K562 (cell line): ENCODE results near the gene CLHC1. TPM values are rescaled to one million over a fixed set of nuclear protein-coding genes. Genes with fewer than 3 reads are reported as not detected.

ENCODE experiments used
- ATF3 ChIP-seq, 2 experiments: fragments of 450-650 bp in 1 of 2; sonication (generic) in 1 of 2; formaldehyde crosslinking in 1 of 2; IDR thresholded peaks in 1 of 2; conservative IDR thresholded peaks in 1 of 2; 2 replicates each; pipeline versions ENCODE4 v1.6.1 to v1.8.1; 2016 to 2023; ENCODE audit warnings: mild to moderate bottlenecking in 2 of 2, moderate library complexity in 2 of 2, inconsistent platforms in 1 of 2, missing genetic modification reagents in 1 of 2
- CBFB ChIP-seq: sonication (generic); formaldehyde crosslinking; IDR thresholded peaks from 2 replicates; pipeline ENCODE4 v1.4.0; 2020; ENCODE audit warnings: mild to moderate bottlenecking, missing genetic modification reagents
- CBX3 ChIP-seq, 2 experiments: IDR thresholded peaks; 1 replicate in 1 of 2; 2 replicates in 1 of 2; pipeline ENCODE4 v1.6.1; 2012; ENCODE audit warnings: inconsistent platforms in 2 of 2, low read length in 2 of 2, borderline replicate concordance in 1 of 2, control low read depth in 1 of 2
- MAFF ChIP-seq: IDR thresholded peaks from 2 replicates; pipeline ENCODE4 v1.6.1; 2012; ENCODE audit warnings: low read length, improper control_type of control experiment
- MAFG ChIP-seq: fragments of 450-650 bp; conservative IDR thresholded peaks from 2 replicates; pipeline ENCODE4 v1.6.1; 2016; ENCODE audit warnings: missing genetic modification characterization, missing compliant biosample characterization
- NCOA2 ChIP-seq, 2 experiments: fragments of 450-650 bp; IDR thresholded peaks; 2 replicates each; pipeline ENCODE4 v1.6.1; 2018; ENCODE audit warnings: mild to moderate bottlenecking in 2 of 2, moderate library complexity in 1 of 2; ENCODE audit not compliant: partially characterized antibody in 2 of 2
- NFE2 ChIP-seq: IDR thresholded peaks from 2 replicates; pipeline ENCODE4 v1.6.1; 2014; ENCODE audit warnings: antibody characterized with exemption, low read depth
- PCBP2 ChIP-seq: fragments of 200-400 bp; formaldehyde crosslinking; IDR thresholded peaks from 2 replicates; pipeline ENCODE4 v1.6.1; 2018; ENCODE audit warnings: low read length, low read depth, mild to moderate bottlenecking, moderate library complexity; ENCODE audit not compliant: poor library complexity, severe bottlenecking
- POU5F1 ChIP-seq: fragments of 150-350 bp; IDR thresholded peaks from 2 replicates; pipeline ENCODE4 v1.6.1; 2014; ENCODE audit warnings: borderline replicate concordance, low read length, low read depth, mild to moderate bottlenecking; ENCODE audit not compliant: partially characterized antibody
- RAD51 ChIP-seq: fragments of 450-650 bp; IDR thresholded peaks from 2 replicates; pipeline ENCODE4 v1.7.1; 2016; ENCODE audit warnings: low read depth, mild to moderate bottlenecking, borderline replicate concordance
- RNF2 ChIP-seq: sonication (generic); IDR thresholded peaks from 2 replicates; pipeline ENCODE4 v1.6.1; 2016
- SMAD4 ChIP-seq: fragments of 250-450 bp; sonication (Bioruptor Pico); conservative IDR thresholded peaks from 2 replicates; pipeline ENCODE4 v1.8.0; 2021; ENCODE audit warnings: inconsistent platforms, mild to moderate bottlenecking, moderate library complexity
- SOX6 ChIP-seq: fragments of 450-650 bp; IDR thresholded peaks from 2 replicates; pipeline ENCODE4 v1.6.1; 2014; ENCODE audit warnings: mild to moderate bottlenecking
- WHSC1 ChIP-seq: IDR thresholded peaks from one replicate; pipeline ENCODE4 v1.6.1; 2012; ENCODE audit warnings: low read length, control low read depth, inconsistent platforms
- ZFP36 ChIP-seq: fragments of 150-350 bp; IDR thresholded peaks from 2 replicates; pipeline ENCODE4 v1.6.1; 2018; ENCODE audit warnings: low read length, low read depth; ENCODE audit not compliant: partially characterized antibody
- ZNF316 ChIP-seq: fragments of 450-650 bp; IDR thresholded peaks from 2 replicates; pipeline ENCODE4 v1.6.1; 2016
- ZNF445 ChIP-seq: fragments of 250-450 bp; sonication (Bioruptor Pico); IDR thresholded peaks from 2 replicates; pipeline ENCODE4 v1.4.0; 2020; ENCODE audit warnings: low read depth, mild to moderate bottlenecking, moderate library complexity
- ZNF583 ChIP-seq: fragments of 250-450 bp; sonication (Bioruptor Pico); IDR thresholded peaks from 2 replicates; pipeline ENCODE4 v1.4.0; 2020
- ZNF644 ChIP-seq: fragments of 200-800 bp; sonication (Bioruptor generic); IDR thresholded peaks from 2 replicates; pipeline ENCODE4 v1.6.1; 2016; ENCODE audit warnings: low read depth, missing genetic modification characterization, missing compliant biosample characterization
- ZNF668 ChIP-seq: fragments of 250-450 bp; sonication (Bioruptor Pico); IDR thresholded peaks from 2 replicates; pipeline ENCODE4 v1.8.0; 2022; ENCODE audit warnings: mild to moderate bottlenecking, inconsistent platforms
- polyA plus RNA-seq, 8 experiments: library from polyadenylated mRNA; depleted of rRNA in 4 of 8; stranded (reverse) in 5 of 8; unstranded in 3 of 8; fragments of >200 nt; fragmentation: Nextera tagmentation in 2 of 8; fragmentation: Illumina TruSeq in 1 of 8; extraction: Ambion mirVana in 2 of 8; extraction: Trizol in 1 of 8; gene quantifications; 2 replicates each; pipeline versions ENCODE4 v1.2.1 to v1.2.3, GENCODE V29; 2011 to 2014; ENCODE audit warnings: inconsistent platforms in 1 of 8, missing spikeins in 1 of 8
- total RNA-seq, 7 experiments: library from RNA; depleted of rRNA in 6 of 7; stranded (reverse); fragments of >200 nt in 6 of 7; fragmentation: Illumina TruSeq in 2 of 7; extraction: Trizol in 2 of 7; gene quantifications; 2 replicates each; pipeline versions ENCODE4 v1.2.1 to v1.2.3, GENCODE V29; 2011 to 2021; ENCODE audit warnings: low replicate concordance in 1 of 7
- TF ChIP-seq, protein P1 (sequence below): fragments of 450-650 bp; IDR thresholded peaks from 2 replicates; pipeline ENCODE4 v1.6.1; 2016
- TF ChIP-seq, protein P2 (sequence below): fragments of 200-800 bp; sonication (Bioruptor generic); IDR thresholded peaks from 2 replicates; pipeline ENCODE4 v1.6.1; 2017; ENCODE audit warnings: missing genetic modification characterization, missing compliant biosample characterization

CLHC1 gene
- total and polyA plus RNA-seq, 9 of the 15 experiments (the other 6 are each of a cell fraction or from before 2014, with no cell fraction given): 3.7 to 14.3 (median 8.6) TPM

- TF ChIP-seq ZNF668 (CRISPR knock-in tag): no peak
- peak; percentile 35; the same call in 1 of the 2 replicates for TF ChIP-seq MAFG (tag)
- no peak for TF ChIP-seq WHSC1
- TF ChIP-seq POU5F1: no peak
- no peak for TF ChIP-seq ZNF583 (CRISPR knock-in tag)
- no peak for TF ChIP-seq RAD51
- TF ChIP-seq SMAD4 (CRISPR knock-in tag): no peak
- TF ChIP-seq SOX6: no peak
- no peak for TF ChIP-seq CBX3 (IDR thresholded peaks at IDR 0.05; ENCODE audit: borderline replicate concordance in 1 of 2, low read length in 2 of 2)
- no peak for TF ChIP-seq ZFP36
- TF ChIP-seq NFE2: no peak
- TF ChIP-seq RNF2: no peak
- TF ChIP-seq ZNF445: no peak
- no peak for TF ChIP-seq ZNF644 (tag)
- TF ChIP-seq CBFB (CRISPR knock-in tag): no peak
- no peak for TF ChIP-seq NCOA2 (IDR thresholded peaks at IDR 0.05; ENCODE audit: partially characterized antibody in 2 of 2)
- TF ChIP-seq, protein P1, sequence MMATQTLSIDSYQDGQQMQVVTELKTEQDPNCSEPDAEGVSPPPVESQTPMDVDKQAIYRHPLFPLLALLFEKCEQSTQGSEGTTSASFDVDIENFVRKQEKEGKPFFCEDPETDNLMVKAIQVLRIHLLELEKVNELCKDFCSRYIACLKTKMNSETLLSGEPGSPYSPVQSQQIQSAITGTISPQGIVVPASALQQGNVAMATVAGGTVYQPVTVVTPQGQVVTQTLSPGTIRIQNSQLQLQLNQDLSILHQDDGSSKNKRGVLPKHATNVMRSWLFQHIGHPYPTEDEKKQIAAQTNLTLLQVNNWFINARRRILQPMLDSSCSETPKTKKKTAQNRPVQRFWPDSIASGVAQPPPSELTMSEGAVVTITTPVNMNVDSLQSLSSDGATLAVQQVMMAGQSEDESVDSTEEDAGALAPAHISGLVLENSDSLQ: no peak
- no peak for TF ChIP-seq PCBP2
- TF ChIP-seq ZNF316: peak; percentile 89
- no peak for TF ChIP-seq ATF3 (IDR thresholded peaks at IDR 0.05)
- no peak for TF ChIP-seq ATF3 (CRISPR knock-in tag; conservative IDR thresholded peaks at IDR 0.05)
- TF ChIP-seq, protein P2, sequence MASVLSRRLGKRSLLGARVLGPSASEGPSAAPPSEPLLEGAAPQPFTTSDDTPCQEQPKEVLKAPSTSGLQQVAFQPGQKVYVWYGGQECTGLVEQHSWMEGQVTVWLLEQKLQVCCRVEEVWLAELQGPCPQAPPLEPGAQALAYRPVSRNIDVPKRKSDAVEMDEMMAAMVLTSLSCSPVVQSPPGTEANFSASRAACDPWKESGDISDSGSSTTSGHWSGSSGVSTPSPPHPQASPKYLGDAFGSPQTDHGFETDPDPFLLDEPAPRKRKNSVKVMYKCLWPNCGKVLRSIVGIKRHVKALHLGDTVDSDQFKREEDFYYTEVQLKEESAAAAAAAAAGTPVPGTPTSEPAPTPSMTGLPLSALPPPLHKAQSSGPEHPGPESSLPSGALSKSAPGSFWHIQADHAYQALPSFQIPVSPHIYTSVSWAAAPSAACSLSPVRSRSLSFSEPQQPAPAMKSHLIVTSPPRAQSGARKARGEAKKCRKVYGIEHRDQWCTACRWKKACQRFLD (CRISPR knock-in tag): no peak
- TF ChIP-seq MAFF: peak; percentile 15; the same call in 1 of the 2 replicates
These were observed 3.9 kb downstream of the CLHC1 start (continued) for GRCh38 chr2:55228226-55228563.
